ENCODE measurements around the gene GJB5.

Gene GJB5

GRCh38 chr1:34796990-34797389 is 42.1 kb downstream of the GJB5 start:
- no peak for DNase-seq

DNA sequence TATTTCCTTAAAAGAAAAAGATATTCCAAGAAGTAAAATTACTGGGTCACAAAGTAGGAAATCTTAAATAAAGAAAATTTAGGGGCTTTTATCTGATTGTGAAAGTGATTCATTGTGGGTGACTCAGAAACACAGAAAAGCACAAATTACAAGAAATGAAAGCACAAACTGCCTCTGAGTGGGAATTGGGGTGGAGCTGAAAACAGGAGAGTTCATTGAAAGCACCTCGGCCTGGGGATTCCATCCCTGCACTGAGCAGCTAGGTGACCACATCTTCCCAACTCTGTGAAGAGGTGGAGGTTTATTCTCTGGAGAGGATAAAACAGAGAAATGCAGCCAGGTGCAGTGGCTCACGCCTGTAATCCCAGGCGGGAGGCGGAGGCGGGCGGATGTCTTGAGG is 45.4 kb downstream of the GJB5 start:
- DNase-seq = no peak

GRCh38 chr1:34803770-34804169 is 48.9 kb downstream of the GJB5 start:
- no peak for DNase-seq

DNA sequence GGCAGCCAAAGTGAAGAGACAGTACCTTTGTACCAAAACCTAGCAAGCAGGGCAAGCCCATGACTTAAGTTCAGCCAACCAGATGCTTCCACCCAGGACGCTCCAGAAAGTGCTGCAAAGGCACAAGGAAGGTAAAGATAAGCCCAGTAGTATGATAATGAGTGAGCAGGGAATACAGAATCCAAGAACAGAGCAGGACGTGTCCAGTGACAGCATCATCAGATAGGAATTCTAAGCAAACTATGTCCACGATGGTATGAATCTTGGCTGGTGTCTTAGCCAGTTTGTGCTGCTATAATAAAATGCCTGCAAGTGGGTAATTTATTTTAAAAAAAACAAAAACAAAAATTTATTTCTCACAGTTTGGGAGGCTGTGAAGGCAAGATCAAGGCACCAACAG is 51.5 kb downstream of the GJB5 start:
- DNase-seq = no peak
